ENCODE measurements around the gene LCNL1. TPM values are rescaled to one million over a fixed set of nuclear protein-coding genes. Genes with fewer than 3 reads are reported as not detected.

The LCNL1 gene
- total and polyA plus RNA-seq, 2 of the 13 experiments (the other 11 are each of a cell fraction or from before 2014, with no cell fraction given): not detected

DNA sequence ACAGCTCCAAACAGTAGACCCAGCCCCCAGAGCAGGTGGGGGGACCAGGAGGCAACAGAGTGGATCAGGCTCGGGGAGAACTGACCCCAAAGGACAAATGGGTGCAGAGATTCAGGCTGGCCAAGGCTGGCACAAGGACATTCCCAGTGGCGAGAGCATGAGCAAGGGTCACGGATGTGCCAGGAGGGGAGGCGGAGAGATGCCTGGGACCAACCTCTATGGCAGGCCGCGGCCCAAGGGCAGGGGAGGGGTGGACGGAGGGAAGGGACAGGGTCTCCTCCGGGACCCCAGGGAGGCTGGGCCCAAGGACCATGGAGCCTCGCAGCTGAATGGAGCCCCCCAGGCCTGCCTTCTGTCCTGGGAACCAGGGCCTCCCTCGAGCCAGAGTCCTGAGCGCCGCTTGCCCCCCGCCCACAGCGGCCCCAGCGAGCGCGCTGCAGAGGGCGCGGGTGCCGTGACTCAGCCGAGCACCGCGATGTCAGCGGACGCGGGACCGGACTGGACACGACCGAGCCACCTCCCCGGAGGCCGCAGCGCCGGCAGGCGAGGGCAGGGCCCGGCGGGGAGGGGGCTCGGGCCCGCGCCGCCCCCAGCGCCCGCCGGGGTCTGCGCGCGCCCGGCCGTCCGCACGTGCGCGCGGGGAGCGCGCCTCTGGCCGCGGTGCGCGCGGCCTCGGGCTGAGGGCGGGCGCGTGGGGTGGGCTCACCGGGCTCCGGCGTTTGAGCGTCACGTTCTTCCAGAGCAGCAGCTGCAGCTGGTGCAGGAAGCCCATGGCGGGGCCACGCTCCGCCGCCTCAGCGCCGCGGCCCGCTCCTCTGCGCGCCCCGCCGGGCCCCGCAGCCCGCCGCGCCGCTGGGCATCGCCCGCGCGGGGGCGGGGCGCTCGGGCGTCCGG, 44.8 kb downstream of the LCNL1 start, which contains the start of gene ABCA2:
Gene ABCA2, minus strand, starts transcription at position 869 of the 894 bp plus-strand sequence. Its CDS starts 97 bp downstream, at position 772.
- no peak for FAIRE-seq
- Histone ChIP-seq H3K4me2 (ENCODE audit: low read depth, low read length) (peak within 1 kb of the TSS; percentile 95), H3K9ac (ENCODE audit: insufficient read depth, low read depth, low read length) (peak within 1 kb of the TSS; percentile 57; the same call in 1 of the 2 replicates), H3K79me2 (ENCODE audit: insufficient read depth, low read length) (no peaks in the 10 kb centered on the region), H3K27ac (ENCODE audit: extremely low read length, insufficient read depth, low read length) (no peak within 1 kb of the TSS), H3K4me3 (replicated peaks in 1 of 3; ENCODE audit: insufficient read depth in 1 of 3, low read depth in 2 of 3, low read length in 3 of 3) (peak within 1 kb of the TSS; percentile 46 to 78 (median 58)), H3K9me3 (ENCODE audit: low read length) (no peaks in the 10 kb centered on the region), H3K4me1 (ENCODE audit: insufficient read depth, low read length) (peaks cover 87% of the 10 kb centered on the region), H3K36me3 (replicated peaks in 1 of 2; ENCODE audit: control insufficient read depth in 1 of 2, insufficient read depth in 2 of 2, low read length in 2 of 2) (no peaks in the 10 kb centered on the region), H4K20me1 (ENCODE audit: insufficient read depth, low read length) (no peaks in the 10 kb centered on the region), H2AFZ (ENCODE audit: low read length) (no peak within 1 kb of the TSS), H3K27me3 (ENCODE audit: control insufficient read depth in 1 of 2, insufficient read depth in 2 of 2, low read length in 2 of 2) (peaks cover 0 to 19% of the 10 kb centered on the region in 2 experiments; a peak in 2 of 5 replicates)
- no TSS peak for BruUV-seq (replicated peaks)
- CTCF ChIA-PET (ENCODE audit: low intra/inter-chr PET ratio, low total read pairs): interaction anchor here (1.4 kb wide), 1 partner anchor 40 kb away, joined by 4 read pairs; no protein-coding TSS in a partner anchor
- intact Hi-C loops (cut with micrococcal nuclease; ENCODE audit: unreplicated experiment): no loop called here
- no peak for ATAC-seq
- DNase-seq (ENCODE audit: low spot score): no peak
- WGBS (ENCODE audit: low lambda C conversion rate): 13% methylated on average over 1 of the region's 95 CpGs
- in situ Hi-C loops (cut with HindIII; ENCODE audit: extremely low pct_ligation_motif_present, low pct_unique_long_range_greater_than_20kb): no loop called here
- POLR2A ChIA-PET: interaction anchor here (1.6 kb wide), 1 partner anchor 28 kb away, joined by 3 read pairs; no protein-coding TSS in a partner anchor
- TF ChIP-seq, protein P1, sequence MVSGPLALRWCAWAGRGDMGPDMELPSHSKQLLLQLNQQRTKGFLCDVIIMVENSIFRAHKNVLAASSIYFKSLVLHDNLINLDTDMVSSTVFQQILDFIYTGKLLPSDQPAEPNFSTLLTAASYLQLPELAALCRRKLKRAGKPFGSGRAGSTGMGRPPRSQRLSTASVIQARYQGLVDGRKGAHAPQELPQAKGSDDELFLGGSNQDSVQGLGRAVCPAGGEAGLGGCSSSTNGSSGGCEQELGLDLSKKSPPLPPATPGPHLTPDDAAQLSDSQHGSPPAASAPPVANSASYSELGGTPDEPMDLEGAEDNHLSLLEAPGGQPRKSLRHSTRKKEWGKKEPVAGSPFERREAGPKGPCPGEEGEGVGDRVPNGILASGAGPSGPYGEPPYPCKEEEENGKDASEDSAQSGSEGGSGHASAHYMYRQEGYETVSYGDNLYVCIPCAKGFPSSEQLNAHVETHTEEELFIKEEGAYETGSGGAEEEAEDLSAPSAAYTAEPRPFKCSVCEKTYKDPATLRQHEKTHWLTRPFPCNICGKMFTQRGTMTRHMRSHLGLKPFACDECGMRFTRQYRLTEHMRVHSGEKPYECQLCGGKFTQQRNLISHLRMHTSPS (CRISPR knock-in tag; IDR thresholded peaks at IDR 0.05; ENCODE audit: low read depth): peak; percentile 20; the same call in 1 of the 2 replicates
- TF ChIP-seq, protein P2, sequence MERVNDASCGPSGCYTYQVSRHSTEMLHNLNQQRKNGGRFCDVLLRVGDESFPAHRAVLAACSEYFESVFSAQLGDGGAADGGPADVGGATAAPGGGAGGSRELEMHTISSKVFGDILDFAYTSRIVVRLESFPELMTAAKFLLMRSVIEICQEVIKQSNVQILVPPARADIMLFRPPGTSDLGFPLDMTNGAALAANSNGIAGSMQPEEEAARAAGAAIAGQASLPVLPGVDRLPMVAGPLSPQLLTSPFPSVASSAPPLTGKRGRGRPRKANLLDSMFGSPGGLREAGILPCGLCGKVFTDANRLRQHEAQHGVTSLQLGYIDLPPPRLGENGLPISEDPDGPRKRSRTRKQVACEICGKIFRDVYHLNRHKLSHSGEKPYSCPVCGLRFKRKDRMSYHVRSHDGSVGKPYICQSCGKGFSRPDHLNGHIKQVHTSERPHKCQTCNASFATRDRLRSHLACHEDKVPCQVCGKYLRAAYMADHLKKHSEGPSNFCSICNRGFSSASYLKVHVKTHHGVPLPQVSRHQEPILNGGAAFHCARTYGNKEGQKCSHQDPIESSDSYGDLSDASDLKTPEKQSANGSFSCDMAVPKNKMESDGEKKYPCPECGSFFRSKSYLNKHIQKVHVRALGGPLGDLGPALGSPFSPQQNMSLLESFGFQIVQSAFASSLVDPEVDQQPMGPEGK (CRISPR knock-in tag; IDR thresholded peaks at IDR 0.05): no peak
- TF ChIP-seq KDM5B (CRISPR knock-in tag; IDR thresholded peaks at IDR 0.05; ENCODE audit: borderline replicate concordance): peak; percentile 46; the same call in 1 of the 2 replicates
- TF ChIP-seq, protein P3, sequence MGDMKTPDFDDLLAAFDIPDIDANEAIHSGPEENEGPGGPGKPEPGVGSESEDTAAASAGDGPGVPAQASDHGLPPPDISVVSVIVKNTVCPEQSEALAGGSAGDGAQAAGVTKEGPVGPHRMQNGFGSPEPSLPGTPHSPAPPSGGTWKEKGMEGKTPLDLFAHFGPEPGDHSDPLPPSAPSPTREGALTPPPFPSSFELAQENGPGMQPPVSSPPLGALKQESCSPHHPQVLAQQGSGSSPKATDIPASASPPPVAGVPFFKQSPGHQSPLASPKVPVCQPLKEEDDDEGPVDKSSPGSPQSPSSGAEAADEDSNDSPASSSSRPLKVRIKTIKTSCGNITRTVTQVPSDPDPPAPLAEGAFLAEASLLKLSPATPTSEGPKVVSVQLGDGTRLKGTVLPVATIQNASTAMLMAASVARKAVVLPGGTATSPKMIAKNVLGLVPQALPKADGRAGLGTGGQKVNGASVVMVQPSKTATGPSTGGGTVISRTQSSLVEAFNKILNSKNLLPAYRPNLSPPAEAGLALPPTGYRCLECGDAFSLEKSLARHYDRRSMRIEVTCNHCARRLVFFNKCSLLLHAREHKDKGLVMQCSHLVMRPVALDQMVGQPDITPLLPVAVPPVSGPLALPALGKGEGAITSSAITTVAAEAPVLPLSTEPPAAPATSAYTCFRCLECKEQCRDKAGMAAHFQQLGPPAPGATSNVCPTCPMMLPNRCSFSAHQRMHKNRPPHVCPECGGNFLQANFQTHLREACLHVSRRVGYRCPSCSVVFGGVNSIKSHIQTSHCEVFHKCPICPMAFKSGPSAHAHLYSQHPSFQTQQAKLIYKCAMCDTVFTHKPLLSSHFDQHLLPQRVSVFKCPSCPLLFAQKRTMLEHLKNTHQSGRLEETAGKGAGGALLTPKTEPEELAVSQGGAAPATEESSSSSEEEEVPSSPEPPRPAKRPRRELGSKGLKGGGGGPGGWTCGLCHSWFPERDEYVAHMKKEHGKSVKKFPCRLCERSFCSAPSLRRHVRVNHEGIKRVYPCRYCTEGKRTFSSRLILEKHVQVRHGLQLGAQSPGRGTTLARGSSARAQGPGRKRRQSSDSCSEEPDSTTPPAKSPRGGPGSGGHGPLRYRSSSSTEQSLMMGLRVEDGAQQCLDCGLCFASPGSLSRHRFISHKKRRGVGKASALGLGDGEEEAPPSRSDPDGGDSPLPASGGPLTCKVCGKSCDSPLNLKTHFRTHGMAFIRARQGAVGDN (CRISPR knock-in tag; IDR thresholded peaks at IDR 0.05): peak; percentile 62; the same call in 1 of the 2 replicates
- TF ChIP-seq HDAC2 (CRISPR knock-in tag; IDR thresholded peaks at IDR 0.05): 0 out of 2 replicates have a peak, but pooled peaks have one; percentile 8
- TF ChIP-seq SAP130 (CRISPR knock-in tag; IDR thresholded peaks at IDR 0.05; ENCODE audit: low read depth): 0 out of 2 replicates have a peak, but pooled peaks have one; percentile 12
- TF ChIP-seq ZNF567 (CRISPR knock-in tag; IDR thresholded peaks at IDR 0.05; ENCODE audit: borderline replicate concordance): peak; percentile 25; the same call in 1 of the 2 replicates
- TF ChIP-seq, protein P4, sequence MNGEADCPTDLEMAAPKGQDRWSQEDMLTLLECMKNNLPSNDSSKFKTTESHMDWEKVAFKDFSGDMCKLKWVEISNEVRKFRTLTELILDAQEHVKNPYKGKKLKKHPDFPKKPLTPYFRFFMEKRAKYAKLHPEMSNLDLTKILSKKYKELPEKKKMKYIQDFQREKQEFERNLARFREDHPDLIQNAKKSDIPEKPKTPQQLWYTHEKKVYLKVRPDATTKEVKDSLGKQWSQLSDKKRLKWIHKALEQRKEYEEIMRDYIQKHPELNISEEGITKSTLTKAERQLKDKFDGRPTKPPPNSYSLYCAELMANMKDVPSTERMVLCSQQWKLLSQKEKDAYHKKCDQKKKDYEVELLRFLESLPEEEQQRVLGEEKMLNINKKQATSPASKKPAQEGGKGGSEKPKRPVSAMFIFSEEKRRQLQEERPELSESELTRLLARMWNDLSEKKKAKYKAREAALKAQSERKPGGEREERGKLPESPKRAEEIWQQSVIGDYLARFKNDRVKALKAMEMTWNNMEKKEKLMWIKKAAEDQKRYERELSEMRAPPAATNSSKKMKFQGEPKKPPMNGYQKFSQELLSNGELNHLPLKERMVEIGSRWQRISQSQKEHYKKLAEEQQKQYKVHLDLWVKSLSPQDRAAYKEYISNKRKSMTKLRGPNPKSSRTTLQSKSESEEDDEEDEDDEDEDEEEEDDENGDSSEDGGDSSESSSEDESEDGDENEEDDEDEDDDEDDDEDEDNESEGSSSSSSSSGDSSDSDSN (CRISPR knock-in tag; IDR thresholded peaks at IDR 0.05): peak; percentile 19; the same call in 1 of the 2 replicates
- no peak for TF ChIP-seq KLF11 (CRISPR knock-in tag; IDR thresholded peaks at IDR 0.05)
- TF ChIP-seq, protein P5, sequence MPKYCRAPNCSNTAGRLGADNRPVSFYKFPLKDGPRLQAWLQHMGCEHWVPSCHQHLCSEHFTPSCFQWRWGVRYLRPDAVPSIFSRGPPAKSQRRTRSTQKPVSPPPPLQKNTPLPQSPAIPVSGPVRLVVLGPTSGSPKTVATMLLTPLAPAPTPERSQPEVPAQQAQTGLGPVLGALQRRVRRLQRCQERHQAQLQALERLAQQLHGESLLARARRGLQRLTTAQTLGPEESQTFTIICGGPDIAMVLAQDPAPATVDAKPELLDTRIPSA (CRISPR knock-in tag; IDR thresholded peaks at IDR 0.05; ENCODE audit: borderline replicate concordance): 0 out of 2 replicates have a peak, but pooled peaks have one; percentile 31
